ENCODE data around the gene POLR1A. TPM values are rescaled to one million over a fixed set of nuclear protein-coding genes. Genes with fewer than 3 reads are reported as not detected.
A peak's percentile ranks its signal among the peaks of the same experiment; 100 is the strongest.

POLR1A gene
- total RNA-seq, 4 donors from 2014 or later: 11.1 to 17.6 (median 13.3) TPM

GRCh38 chr2:86022661-86023365 is 82.9 kb downstream of the POLR1A start:
- no peak for DNase-seq
- Histone ChIP-seq H3K27me3 (no peaks in the 10 kb centered on the region), H3K4me1 (peaks cover 0 to 6% (median 2%) of the 10 kb centered on the region in 4 donors), H3K9me3 (no peaks in the 10 kb centered on the region), H3K36me3 (peaks cover 0 to 11% (median 4%) of the 10 kb centered on the region in 4 donors), H3K27ac (no peak overlapping the region), H3K4me3 (no peak overlapping the region)
- TF ChIP-seq POLR2AphosphoS5 (IDR thresholded peaks at IDR 0.05) (no peak), EP300 (IDR thresholded peaks at IDR 0.05; ENCODE audit: low read depth) (no peak), POLR2A (IDR thresholded peaks at IDR 0.05) (no peak), CTCF (IDR thresholded peaks at IDR 0.05) (no peak)
- WGBS, 2 donors (ENCODE audit: low coverage in 1 of 2): 70 to 86% methylated on average over 2 to 13 of the region's 13 CpGs
- intact Hi-C loops (cut with DNase I; ENCODE audit: low total_unique reads) (no loop called here), in situ Hi-C loops (cut with MboI; ENCODE audit: low pct_ligation_motif_present in 1 of 4, low pct_unique_long_range_greater_than_20kb in 1 of 4, low sequenced_read_pairs in 3 of 4) (no loop called here)

- Histone ChIP-seq H3K36me3 (peaks cover 0 to 8% (median 0%) of the 10 kb centered on the region in 4 donors), H3K27me3 (no peaks in the 10 kb centered on the region), H3K4me3 (no peak overlapping the region), H3K9me3 (no peaks in the 10 kb centered on the region), H3K27ac (peak overlapping the region in 1 of 4 donors; percentile 2), H3K4me1 (peaks cover 0 to 11% (median 11%) of the 10 kb centered on the region in 4 donors)
- DNase-seq: no peak
- no peak for TF ChIP-seq POLR2A (IDR thresholded peaks at IDR 0.05)
- no peak for TF ChIP-seq CTCF (IDR thresholded peaks at IDR 0.05)
- no peak for TF ChIP-seq EP300 (IDR thresholded peaks at IDR 0.05; ENCODE audit: low read depth)
- TF ChIP-seq POLR2AphosphoS5 (IDR thresholded peaks at IDR 0.05): no peak
- intact Hi-C loops (cut with DNase I; ENCODE audit: low total_unique reads): no loop called here
- WGBS, 2 donors (ENCODE audit: low coverage in 1 of 2): 89% methylated on average over 10 of the region's 12 CpGs; no CpG with 5 or more reads in 1 of the 2 donors
- in situ Hi-C loops (cut with MboI; ENCODE audit: low pct_ligation_motif_present in 1 of 4, low pct_unique_long_range_greater_than_20kb in 1 of 4, low sequenced_read_pairs in 3 of 4): no loop called here
These were observed 84.0 kb downstream of the POLR1A start for GRCh38 chr2:86021396-86022378.

GRCh38 chr2:86020984-86021383 is 84.7 kb downstream of the POLR1A start:
- in situ Hi-C loops (cut with MboI; ENCODE audit: low pct_ligation_motif_present in 1 of 4, low pct_unique_long_range_greater_than_20kb in 1 of 4, low sequenced_read_pairs in 3 of 4): no loop called here
- WGBS, 2 donors (ENCODE audit: low coverage in 1 of 2): 81% methylated on average over 7 of the region's 7 CpGs; no CpG with 5 or more reads in 1 of the 2 donors
- peaks cover 0 to under 1% (median 0%) of the 10 kb centered on the region in 4 donors for H3K36me3 ChIP-seq
- TF ChIP-seq POLR2AphosphoS5 (IDR thresholded peaks at IDR 0.05) (peak in 1 of 3 donors; percentile 12), CTCF (IDR thresholded peaks at IDR 0.05) (no peak)
- DNase-seq: no peak
- H3K27ac ChIP-seq: peak overlapping the region in 1 of 4 donors; percentile 2
- intact Hi-C loops (cut with DNase I; ENCODE audit: low total_unique reads): no loop called here
- peaks cover 0 to 11% (median 11%) of the 10 kb centered on the region in 4 donors for H3K4me1 ChIP-seq
- no peaks in the 10 kb centered on the region for H3K27me3 ChIP-seq
- no peaks in the 10 kb centered on the region for H3K9me3 ChIP-seq
- H3K4me3 ChIP-seq: no peak overlapping the region

- no peak for DNase-seq
These were observed 86.6 kb downstream of the POLR1A start for GRCh38 chr2:86019121-86019520.

More at GRCh38 chr2:86019121-86019520, 86.6 kb downstream of the POLR1A start:
- TF ChIP-seq POLR2A (IDR thresholded peaks at IDR 0.05): no peak
- no peak for TF ChIP-seq POLR2AphosphoS5 (IDR thresholded peaks at IDR 0.05)
- no peak for TF ChIP-seq CTCF (IDR thresholded peaks at IDR 0.05)
- TF ChIP-seq EP300 (IDR thresholded peaks at IDR 0.05; ENCODE audit: low read depth): no peak
- no peaks in the 10 kb centered on the region for H3K27me3 ChIP-seq
- no peaks in the 10 kb centered on the region for H3K36me3 ChIP-seq
- H3K27ac ChIP-seq: no peak overlapping the region
- in situ Hi-C loops (cut with MboI; ENCODE audit: low pct_ligation_motif_present in 1 of 4, low pct_unique_long_range_greater_than_20kb in 1 of 4, low sequenced_read_pairs in 3 of 4): no loop called here
- intact Hi-C loops (cut with DNase I; ENCODE audit: low total_unique reads): no loop called here
- peaks cover 0 to 11% (median 11%) of the 10 kb centered on the region in 4 donors for H3K4me1 ChIP-seq
- peaks cover 4 to 6% of the 10 kb centered on the region in 2 donors for H3K9me3 ChIP-seq
- no peak overlapping the region for H3K4me3 ChIP-seq
- 88 to 94% methylated on average over 2 to 5 of the region's 5 CpGs for WGBS, 2 donors (ENCODE audit: low coverage in 1 of 2)
